Ectodermal cell (in vitro differentiated cells): Measurements from ENCODE around the gene BRD9.
"Not testable (repeated sequence)": the region's sequence is repeated elsewhere in the genome, so short reads cannot be mapped to it uniquely, and the experiment has no call there.

Experiments
- H3K27ac ChIP-seq: 2 replicates; pipeline ENCODE4 v1.7.0; 2013; ENCODE audit warnings: mild to moderate bottlenecking, low read depth, low read length; ENCODE audit not compliant: insufficient read depth, poor library complexity, severe bottlenecking
- H3K27me3 ChIP-seq: 2 replicates; pipeline ENCODE4 v1.7.0; 2013; ENCODE audit warnings: mild to moderate bottlenecking, low read length; ENCODE audit not compliant: insufficient read depth, control insufficient read depth, poor library complexity, severe bottlenecking
- H3K36me3 ChIP-seq: one replicate; pipeline ENCODE4 v1.7.0; 2013; ENCODE audit warnings: low read length; ENCODE audit not compliant: control insufficient read depth, insufficient read depth
- H3K4me1 ChIP-seq: one replicate; pipeline ENCODE4 v1.7.0; 2013; ENCODE audit warnings: low read length; ENCODE audit not compliant: control insufficient read depth, insufficient read depth
- H3K4me3 ChIP-seq: 2 replicates; pipeline ENCODE4 v1.7.0; 2013; ENCODE audit warnings: low read depth, low read length, control low read depth; ENCODE audit not compliant: insufficient read depth
- H3K9me3 ChIP-seq: 2 replicates; pipeline ENCODE4 v1.7.0; 2013; ENCODE audit warnings: mild to moderate bottlenecking, low read length, moderate library complexity; ENCODE audit not compliant: control insufficient read depth
- WGBS, 2 experiments: methylation state at CpG; one replicate each; pipeline ENCODE4 v1.1.7; 2013; ENCODE audit warnings: missing lambda C conversion rate in 2 of 2; 5-methylcytosine and 5-hydroxymethylcytosine counted together

Gene BRD9

GRCh38 chr5:851553-851952 lies 41.0 kb downstream of the BRD9 start:
- no peaks in the 10 kb centered on the region for H3K27me3 ChIP-seq
- H3K36me3 ChIP-seq = no peaks in the 10 kb centered on the region
- H3K4me3 ChIP-seq = no peak overlapping the region
- 91 to 93% methylated on average over 16 of the region's 16 CpGs for WGBS, 2 experiments
- H3K27ac ChIP-seq = no peak overlapping the region
- no peaks in the 10 kb centered on the region for H3K9me3 ChIP-seq
- H3K4me1 ChIP-seq = peaks cover 20% of the 10 kb centered on the region

- no peaks in the 10 kb centered on the region for H3K27me3 ChIP-seq
- H3K36me3 ChIP-seq = no peaks in the 10 kb centered on the region
- WGBS, 2 experiments = 86 to 87% methylated on average over 19 of the region's 19 CpGs
- no peaks in the 10 kb centered on the region for H3K9me3 ChIP-seq
- H3K4me3 ChIP-seq = no peak overlapping the region
- H3K4me1 ChIP-seq = peaks cover 20% of the 10 kb centered on the region
- no peak overlapping the region for H3K27ac ChIP-seq
Measured at GRCh38 chr5:851076-851475, 41.5 kb downstream of the BRD9 start.

- H3K27ac ChIP-seq = no peak within 1 kb of the TSS
- H3K4me1 ChIP-seq = peaks cover 20% of the 10 kb centered on the region
- no peak within 1 kb of the TSS for H3K4me3 ChIP-seq
- no peaks in the 10 kb centered on the region for H3K36me3 ChIP-seq
- WGBS, 2 experiments = 74 to 76% methylated on average over 27 of the region's 27 CpGs
- no peaks in the 10 kb centered on the region for H3K9me3 ChIP-seq
- no peaks in the 10 kb centered on the region for H3K27me3 ChIP-seq
Measured at GRCh38 chr5:850511-851006, 42.0 kb downstream of the BRD9 start, which contains the start of gene ZDHHC11. TSS of gene ZDHHC11 (minus strand) at chr5:850986. CDS start at chr5:850602, 384 bp downstream.

- 83 to 88% methylated on average over 20 of the region's 20 CpGs for WGBS, 2 experiments
- peak overlapping the region; percentile 55 for H3K27ac ChIP-seq
- H3K9me3 ChIP-seq = no peaks in the 10 kb centered on the region
- no peaks in the 10 kb centered on the region for H3K36me3 ChIP-seq
- H3K4me3 ChIP-seq = no peak overlapping the region
- peaks cover 20% of the 10 kb centered on the region for H3K4me1 ChIP-seq
- H3K27me3 ChIP-seq = no peaks in the 10 kb centered on the region
Measured at GRCh38 chr5:849651-850301, 42.8 kb downstream of the BRD9 start.

- Histone ChIP-seq H3K4me3 (no peak overlapping the region), H3K27me3 (no peaks in the 10 kb centered on the region), H3K27ac (no peak overlapping the region), H3K36me3 (no peaks in the 10 kb centered on the region), H3K4me1 (peaks cover 20% of the 10 kb centered on the region), H3K9me3 (no peaks in the 10 kb centered on the region)
- 93% methylated on average over 14 of the region's 14 CpGs for WGBS, 2 experiments
Measured at GRCh38 chr5:848671-849111, 43.9 kb downstream of the BRD9 start.

GRCh38 chr5:847736-848135 lies 44.9 kb downstream of the BRD9 start:
- H3K9me3 ChIP-seq, H3K27me3 ChIP-seq, H3K27ac ChIP-seq, H3K36me3 ChIP-seq, H3K4me3 ChIP-seq: not testable (repeated sequence)
- peaks cover 20% of the 10 kb centered on the region for H3K4me1 ChIP-seq
- 93 to 97% methylated on average over 4 to 6 of the region's 7 CpGs for WGBS, 2 experiments

GRCh38 chr5:847212-847611 lies 45.4 kb downstream of the BRD9 start:
- WGBS, 2 experiments = 93 to 97% methylated on average over 6 to 7 of the region's 18 CpGs

GRCh38 chr5:846602-847091 lies 46.0 kb downstream of the BRD9 start:
- not testable (repeated sequence) for H3K27ac ChIP-seq, H3K27me3 ChIP-seq, H3K36me3 ChIP-seq, H3K4me3 ChIP-seq, H3K9me3 ChIP-seq
- peaks cover 20% of the 10 kb centered on the region for H3K4me1 ChIP-seq
- 89 to 90% methylated on average over 18 of the region's 18 CpGs for WGBS, 2 experiments

More at GRCh38 chr5:847212-847611, 45.4 kb downstream of the BRD9 start:
- not testable (repeated sequence) for H3K9me3 ChIP-seq, H3K27me3 ChIP-seq, H3K27ac ChIP-seq, H3K36me3 ChIP-seq, H3K4me3 ChIP-seq
- peaks cover 20% of the 10 kb centered on the region for H3K4me1 ChIP-seq

- H3K4me1 ChIP-seq = peaks cover 15% of the 10 kb centered on the region
- not testable (repeated sequence) for H3K27me3 ChIP-seq, H3K4me3 ChIP-seq, H3K36me3 ChIP-seq, H3K27ac ChIP-seq, H3K9me3 ChIP-seq
- WGBS, 2 experiments = 94 to 95% methylated on average over 20 to 22 of the region's 35 CpGs
Measured at GRCh38 chr5:845676-846601, 46.7 kb downstream of the BRD9 start.

- not testable (repeated sequence) for H3K27ac ChIP-seq
- WGBS, 2 experiments = 73 to 78% methylated on average over 11 to 12 of the region's 21 CpGs
Measured at GRCh38 chr5:845031-845675, 47.4 kb downstream of the BRD9 start.

More at GRCh38 chr5:845031-845675, 47.4 kb downstream of the BRD9 start:
- H3K27me3 ChIP-seq, H3K4me1 ChIP-seq, H3K36me3 ChIP-seq, H3K9me3 ChIP-seq, H3K4me3 ChIP-seq: not testable (repeated sequence)
